ENCODE measurements around the gene PPP1R8.

Gene PPP1R8

DNA sequence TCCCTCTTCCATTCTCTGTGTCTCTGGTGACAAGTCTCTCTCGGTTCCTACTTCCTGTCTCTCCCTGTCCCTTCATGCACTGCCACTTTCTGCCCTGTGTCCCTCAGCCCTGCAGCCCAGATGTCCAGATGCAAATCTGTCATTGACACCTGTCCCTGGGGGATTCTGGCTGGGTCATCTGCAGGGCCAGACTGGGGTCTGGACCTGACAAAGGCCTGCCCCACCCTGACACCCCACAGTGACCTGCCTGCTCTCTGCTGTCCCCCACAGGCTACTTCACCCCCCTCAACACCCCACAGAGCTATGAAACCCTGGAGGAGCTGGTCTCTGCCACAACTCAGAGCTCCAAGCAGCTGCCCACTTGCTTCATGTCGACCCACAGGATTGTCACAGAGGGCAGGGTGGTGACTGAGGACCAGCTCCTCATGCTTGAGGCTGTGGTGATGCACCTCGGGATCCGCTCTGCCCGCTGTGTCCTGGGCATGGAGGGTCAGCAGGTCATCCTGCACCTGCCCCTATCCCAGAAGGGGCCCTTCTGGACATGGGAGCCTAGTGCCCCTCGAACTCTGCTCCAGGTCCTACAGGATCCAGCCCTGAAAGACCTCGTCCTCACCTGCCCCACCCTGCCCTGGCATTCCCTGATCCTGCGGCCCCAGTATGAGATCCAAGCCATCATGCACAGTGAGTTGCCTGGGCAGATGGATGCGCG lies 48.9 kb downstream of the PPP1R8 start:
- TF ChIP-seq, protein P1, sequence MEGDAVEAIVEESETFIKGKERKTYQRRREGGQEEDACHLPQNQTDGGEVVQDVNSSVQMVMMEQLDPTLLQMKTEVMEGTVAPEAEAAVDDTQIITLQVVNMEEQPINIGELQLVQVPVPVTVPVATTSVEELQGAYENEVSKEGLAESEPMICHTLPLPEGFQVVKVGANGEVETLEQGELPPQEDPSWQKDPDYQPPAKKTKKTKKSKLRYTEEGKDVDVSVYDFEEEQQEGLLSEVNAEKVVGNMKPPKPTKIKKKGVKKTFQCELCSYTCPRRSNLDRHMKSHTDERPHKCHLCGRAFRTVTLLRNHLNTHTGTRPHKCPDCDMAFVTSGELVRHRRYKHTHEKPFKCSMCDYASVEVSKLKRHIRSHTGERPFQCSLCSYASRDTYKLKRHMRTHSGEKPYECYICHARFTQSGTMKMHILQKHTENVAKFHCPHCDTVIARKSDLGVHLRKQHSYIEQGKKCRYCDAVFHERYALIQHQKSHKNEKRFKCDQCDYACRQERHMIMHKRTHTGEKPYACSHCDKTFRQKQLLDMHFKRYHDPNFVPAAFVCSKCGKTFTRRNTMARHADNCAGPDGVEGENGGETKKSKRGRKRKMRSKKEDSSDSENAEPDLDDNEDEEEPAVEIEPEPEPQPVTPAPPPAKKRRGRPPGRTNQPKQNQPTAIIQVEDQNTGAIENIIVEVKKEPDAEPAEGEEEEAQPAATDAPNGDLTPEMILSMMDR (conservative IDR thresholded peaks at IDR 0.05), result no peak
- TF ChIP-seq ZFX (IDR thresholded peaks at IDR 0.05), result no peak
- no peak overlapping the region for H3K27ac ChIP-seq

DNA sequence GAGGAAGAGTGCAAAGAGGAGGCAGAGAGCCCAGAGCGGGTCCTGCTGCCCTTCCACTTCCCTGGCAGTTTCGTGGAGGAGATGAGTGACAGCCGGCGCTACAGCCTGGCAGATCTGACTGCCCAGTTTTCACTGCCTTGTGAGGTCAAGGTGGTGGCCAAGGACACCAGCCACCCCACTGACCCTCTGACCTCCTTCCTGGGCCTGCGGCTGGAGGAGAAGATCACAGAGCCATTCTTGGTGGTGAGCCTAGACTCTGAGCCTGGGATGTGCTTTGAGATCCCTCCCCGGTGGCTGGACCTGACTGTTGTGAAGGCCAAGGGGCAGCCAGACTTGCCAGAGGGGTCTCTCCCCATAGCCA lies 51.9 kb downstream of the PPP1R8 start:
- TF ChIP-seq, protein P1 (conservative IDR thresholded peaks at IDR 0.05), result no peak
- no peak for TF ChIP-seq ZFX (IDR thresholded peaks at IDR 0.05)
- H3K27ac ChIP-seq, result no peak overlapping the region

DNA sequence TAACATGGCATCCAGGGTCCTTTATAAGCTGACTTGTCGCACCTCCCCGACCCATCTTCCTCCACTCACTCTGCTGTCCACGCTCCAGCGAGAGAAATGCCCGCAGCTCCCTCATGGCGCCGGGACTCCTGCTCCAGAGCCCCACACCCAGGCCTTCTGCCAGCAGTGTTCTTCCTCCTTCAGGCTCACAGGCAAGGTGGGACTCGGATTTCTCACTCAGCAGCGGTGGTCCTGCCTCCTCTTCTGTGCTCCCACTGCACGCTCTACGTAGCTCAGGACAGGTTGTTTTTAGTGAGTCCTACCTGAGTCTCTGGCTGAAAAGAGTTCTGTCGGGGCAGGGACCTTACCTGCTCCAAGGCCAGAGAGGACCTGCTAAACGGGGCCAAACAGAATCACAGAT lies 53.0 kb downstream of the PPP1R8 start:
- TF ChIP-seq ZFX (IDR thresholded peaks at IDR 0.05), result no peak
- TF ChIP-seq, protein P1 (conservative IDR thresholded peaks at IDR 0.05), result no peak
- no peak overlapping the region for H3K27ac ChIP-seq

DNA sequence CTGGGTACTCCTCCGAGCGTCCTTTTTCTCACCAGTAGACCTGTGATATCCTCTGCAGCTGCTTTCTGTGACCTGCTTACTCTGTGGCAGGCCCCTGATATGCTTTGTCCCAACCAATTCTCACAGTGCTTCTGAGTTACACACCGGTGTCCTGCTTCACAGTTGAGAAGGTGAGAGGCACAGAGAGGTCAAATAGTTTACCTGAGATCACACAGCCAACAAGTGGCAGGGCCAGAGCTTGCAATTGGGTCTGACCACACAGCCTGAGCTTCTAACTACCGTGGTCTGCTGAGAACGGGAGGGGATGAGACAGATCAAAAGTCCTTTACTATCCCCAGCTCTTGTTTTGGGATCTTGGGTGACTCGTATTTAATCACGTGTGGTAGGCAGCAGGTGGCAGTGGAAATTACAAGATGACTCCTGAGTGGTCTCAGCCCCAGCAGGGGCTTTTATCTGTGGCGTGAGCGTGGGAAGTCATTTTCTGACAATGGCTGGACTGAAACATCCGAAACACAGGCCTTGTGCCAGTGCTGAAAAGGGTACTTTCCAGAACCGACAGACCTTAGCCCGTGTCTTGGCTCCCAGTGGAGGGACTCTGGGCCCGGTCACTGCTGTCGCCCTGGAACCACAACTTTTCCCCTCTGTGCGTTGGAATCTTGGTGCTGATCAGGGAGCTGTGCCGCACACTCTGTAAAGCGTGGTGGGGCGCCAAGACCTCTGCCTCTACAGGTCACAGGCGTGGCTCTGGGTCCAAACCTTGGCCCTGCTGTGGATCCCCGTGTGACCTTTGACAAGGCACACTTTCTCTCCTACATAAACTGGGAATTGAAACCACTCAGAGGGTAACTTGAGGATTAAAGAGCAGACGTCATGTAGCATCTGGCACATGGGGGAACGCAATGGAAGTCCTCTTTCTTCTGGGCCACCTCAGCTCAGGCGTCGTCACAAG lies 53.7 kb downstream of the PPP1R8 start:
- no peak overlapping the region for H3K27ac ChIP-seq
- TF ChIP-seq, protein P1 (conservative IDR thresholded peaks at IDR 0.05), result no peak

DNA sequence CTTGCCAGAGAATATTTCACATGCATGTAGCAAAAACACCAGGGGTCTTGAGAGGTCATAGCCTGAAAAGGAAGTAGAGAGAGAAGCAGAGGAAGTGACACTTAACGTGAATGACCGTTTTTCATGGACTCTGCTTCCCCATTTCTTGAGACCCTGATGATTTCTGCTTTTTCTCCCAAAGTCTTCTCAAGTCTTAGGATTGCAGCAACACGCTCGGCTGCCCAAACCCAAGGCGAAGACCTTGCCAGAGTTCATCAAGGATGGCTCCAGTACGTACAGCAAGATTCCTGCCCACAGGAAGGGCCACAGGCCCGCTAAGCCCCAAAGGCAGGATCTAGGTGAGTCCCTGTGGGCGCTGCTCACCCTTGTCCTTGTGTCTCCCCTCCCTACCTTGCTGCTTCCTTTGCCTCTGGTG lies 54.5 kb downstream of the PPP1R8 start:
- no peak overlapping the region for H3K27ac ChIP-seq
- TF ChIP-seq, protein P1 (conservative IDR thresholded peaks at IDR 0.05), result no peak
- no peak for TF ChIP-seq ZFX (IDR thresholded peaks at IDR 0.05)

- TF ChIP-seq, protein P1 (conservative IDR thresholded peaks at IDR 0.05), result no peak
- TF ChIP-seq ZFX (IDR thresholded peaks at IDR 0.05), result no peak
- H3K27ac ChIP-seq, result no peak overlapping the region
These were observed 55.2 kb downstream of the PPP1R8 start for GRCh38 chr1:27885621-27886352.

GRCh38 chr1:27886353-27886679 lies 55.7 kb downstream of the PPP1R8 start:
- TF ChIP-seq, protein P1 (conservative IDR thresholded peaks at IDR 0.05), result no peak
- TF ChIP-seq ZFX (IDR thresholded peaks at IDR 0.05), result no peak
- no peak overlapping the region for H3K27ac ChIP-seq
